Glutamatergic neuron (in vitro differentiated cells): ENCODE measurements around the gene FBXW8. TPM values are rescaled to one million over a fixed set of nuclear protein-coding genes. Genes with fewer than 3 reads are reported as not detected.

Experiments
- DNase-seq: peaks from one replicate; pipeline ENCODE4 v3.0.0; 2022
- H3K27ac Mint-ChIP-seq: one replicate; pipeline ENCODE4 v1.8.0; 2020; ENCODE audit warnings: mild to moderate bottlenecking, mixed read lengths, inconsistent platforms; ENCODE audit not compliant: unreplicated experiment
- H3K27me3 Mint-ChIP-seq: one replicate; pipeline ENCODE4 v1.8.0; 2020; ENCODE audit warnings: mild to moderate bottlenecking, moderate library complexity, mixed read lengths, inconsistent platforms; ENCODE audit not compliant: unreplicated experiment
- H3K36me3 Mint-ChIP-seq: one replicate; pipeline ENCODE4 v1.8.0; 2020; ENCODE audit warnings: mild to moderate bottlenecking, mixed read lengths, inconsistent platforms; ENCODE audit not compliant: unreplicated experiment
- H3K4me1 Mint-ChIP-seq: one replicate; pipeline ENCODE4 v1.8.0; 2020; ENCODE audit warnings: mild to moderate bottlenecking, low read depth, mixed read lengths, inconsistent platforms; ENCODE audit not compliant: unreplicated experiment
- H3K4me3 Mint-ChIP-seq: one replicate; pipeline ENCODE4 v1.8.0; 2020; ENCODE audit warnings: mild to moderate bottlenecking, mixed read lengths, inconsistent platforms; ENCODE audit not compliant: unreplicated experiment
- H3K9me3 Mint-ChIP-seq: one replicate; pipeline ENCODE4 v1.8.0; 2020; ENCODE audit warnings: mild to moderate bottlenecking, moderate library complexity, mixed read lengths, inconsistent platforms; ENCODE audit not compliant: unreplicated experiment
- CTCF ChIP-seq: fragments of 200-600 bp; sonication (generic); IDR thresholded peaks from one replicate; pipeline ENCODE4 v1.5.0; 2021; ENCODE audit not compliant: partially characterized antibody, unreplicated experiment
- total RNA-seq: library from RNA; stranded (reverse); fragmentation: NEBNext Ultra II Directional; extraction: Animal tissue kit (Norgen Biotek cat#: 25700); gene quantifications from one replicate; pipeline ENCODE4 v1.2.1, GENCODE V29; 2021; ENCODE audit not compliant: unreplicated experiment

Gene FBXW8
- total RNA-seq, 1 donor from 2014 or later = 16.2 TPM

- Mint-ChIP-seq H3K4me1 (peaks cover 21% of the 10 kb centered on the region), H3K4me3 (peak overlapping the region; percentile 15), H3K36me3 (no peaks in the 10 kb centered on the region), H3K27ac (no peak overlapping the region), H3K27me3 (peaks cover 4% of the 10 kb centered on the region), H3K9me3 (peaks cover 8% of the 10 kb centered on the region)
- TF ChIP-seq CTCF = no peak
- no peak for DNase-seq
These were observed 121.3 kb downstream of the FBXW8 start for GRCh38 chr12:117031843-117032592.

GRCh38 chr12:117032593-117033381 lies 122.0 kb downstream of the FBXW8 start:
- Mint-ChIP-seq H3K4me1 (peaks cover 24% of the 10 kb centered on the region), H3K27me3 (peaks cover 4% of the 10 kb centered on the region), H3K36me3 (no peaks in the 10 kb centered on the region), H3K27ac (no peak overlapping the region), H3K9me3 (peaks cover 8% of the 10 kb centered on the region), H3K4me3 (no peak overlapping the region)
- no peak for TF ChIP-seq CTCF
- DNase-seq = no peak

- H3K9me3 Mint-ChIP-seq = peaks cover 8% of the 10 kb centered on the region
- peaks cover 4% of the 10 kb centered on the region for H3K27me3 Mint-ChIP-seq
- no peak for DNase-seq
- H3K36me3 Mint-ChIP-seq = no peaks in the 10 kb centered on the region
- no peak for TF ChIP-seq CTCF
- peak overlapping the region; percentile 78 for H3K27ac Mint-ChIP-seq
- peak overlapping the region; percentile 35 for H3K4me3 Mint-ChIP-seq
- peaks cover 24% of the 10 kb centered on the region for H3K4me1 Mint-ChIP-seq
These were observed 122.9 kb downstream of the FBXW8 start for GRCh38 chr12:117033382-117034221.

- Mint-ChIP-seq H3K27me3 (peaks cover 4% of the 10 kb centered on the region), H3K4me1 (peaks cover 24% of the 10 kb centered on the region), H3K9me3 (peaks cover 8% of the 10 kb centered on the region), H3K36me3 (no peaks in the 10 kb centered on the region), H3K27ac (peak overlapping the region; percentile 78), H3K4me3 (peak overlapping the region; percentile 35)
- no peak for TF ChIP-seq CTCF
- no peak for DNase-seq
These were observed 123.5 kb downstream of the FBXW8 start for GRCh38 chr12:117034249-117034648.
